Smooth muscle cell (in vitro differentiated cells): ENCODE measurements around the gene TAS1R3. TPM values are rescaled to one million over a fixed set of nuclear protein-coding genes. Genes with fewer than 3 reads are reported as not detected.
A peak's percentile ranks its signal among the peaks of the same experiment; 100 is the strongest.

ENCODE experiments used
- DNase-seq: peaks from one replicate; lab custom pipeline; 2025; ENCODE audit not compliant: unreplicated experiment; lab: John Stamatoyannopoulos, UW
- H2AFZ ChIP-seq: fragments of 200-600 bp; sonication (generic); 2 replicates; pipeline ENCODE4 v1.6.0; 2016; ENCODE audit warnings: antibody characterized with exemption, low read depth, mild to moderate bottlenecking
- H3F3A ChIP-seq: fragments of 200-600 bp; sonication (generic); 2 replicates; pipeline ENCODE4 v1.6.0; 2017; ENCODE audit warnings: antibody characterized with exemption, low read depth
- H3K27ac ChIP-seq: fragments of 200-600 bp; sonication (generic); 2 replicates; pipeline ENCODE4 v1.5.1; 2016; ENCODE audit warnings: low read depth, mild to moderate bottlenecking
- H3K27me3 ChIP-seq: fragments of 200-600 bp; sonication (generic); 2 replicates; pipeline ENCODE4 v1.6.1; 2016; ENCODE audit warnings: low read depth, mild to moderate bottlenecking
- H3K36me3 ChIP-seq: fragments of 200-600 bp; sonication (generic); 2 replicates; pipeline ENCODE4 v1.5.1; 2016; ENCODE audit warnings: low read depth
- H3K4me1 ChIP-seq: fragments of 200-600 bp; sonication (generic); 2 replicates; pipeline ENCODE4 v1.5.1; 2016; ENCODE audit warnings: low read depth
- H3K4me2 ChIP-seq: fragments of 200-600 bp; sonication (generic); 2 replicates; pipeline ENCODE4 v1.6.0; 2016; ENCODE audit warnings: mild to moderate bottlenecking
- H3K4me3 ChIP-seq: fragments of 200-600 bp; sonication (generic); 2 replicates; pipeline ENCODE4 v1.5.1; 2016; ENCODE audit warnings: mild to moderate bottlenecking
- H3K79me2 ChIP-seq: fragments of 200-600 bp; sonication (generic); 2 replicates; pipeline ENCODE4 v1.6.0; 2016; ENCODE audit warnings: low read depth, mild to moderate bottlenecking
- H3K9ac ChIP-seq: fragments of 200-600 bp; sonication (generic); 2 replicates; pipeline ENCODE4 v1.6.0; 2016; ENCODE audit warnings: low read depth
- H3K9me3 ChIP-seq: fragments of 200-600 bp; sonication (generic); replicated peaks from 2 replicates; pipeline ENCODE4 v1.5.1; 2016; ENCODE audit warnings: low read depth
- H4K20me1 ChIP-seq: fragments of 200-600 bp; sonication (generic); 2 replicates; pipeline ENCODE4 v1.6.0; 2016; ENCODE audit warnings: low read depth
- WGBS: methylation state at CpG from one replicate; pipeline ENCODE4 v1.1.7; 2016; ENCODE audit warnings: low lambda C conversion rate; 5-methylcytosine and 5-hydroxymethylcytosine counted together
- polyA plus RNA-seq: library from polyadenylated mRNA; unstranded; fragments of >200 nt; fragmentation: Nextera tagmentation; extraction: Ambion mirVana; gene quantifications from 2 replicates; pipeline ENCODE4 v1.2.1, GENCODE V29; 2016
- total RNA-seq: library from RNA; depleted of rRNA; stranded (reverse); fragments of >200 nt; gene quantifications from 2 replicates; pipeline ENCODE4 v1.2.3, GENCODE V29; 2014
- TF ChIP-seq, protein P1 (sequence below): fragments of 200-600 bp; sonication (generic); IDR thresholded peaks from 2 replicates; pipeline ENCODE4 v1.5.1; 2017; ENCODE audit warnings: borderline replicate concordance, mild to moderate bottlenecking, antibody characterized with exemption; ENCODE audit not compliant: insufficient read depth, poor library complexity, severe bottlenecking

Gene TAS1R3
- total and polyA plus RNA-seq, 2 experiments from 2014 or later: 0.18 to 0.39 TPM

DNA sequence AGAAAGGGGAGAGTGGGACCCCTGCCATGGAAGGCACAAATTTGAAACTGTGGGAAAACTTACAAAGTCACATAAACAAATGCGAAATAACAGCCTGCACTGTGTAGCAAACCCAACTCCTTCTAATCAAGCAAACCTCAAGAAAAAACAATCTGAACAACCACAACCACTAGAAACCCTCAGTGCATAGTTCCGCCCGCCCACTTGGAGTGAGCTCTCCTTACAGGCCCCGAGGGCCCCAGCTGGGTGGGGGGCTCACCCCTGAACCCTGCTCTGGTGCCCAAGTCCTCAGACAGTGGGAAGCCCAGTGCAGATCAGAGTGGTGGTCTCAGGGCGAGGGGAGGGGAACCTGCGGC, 28.2 kb downstream of the TAS1R3 start:
- Histone ChIP-seq H3K27me3 (no peaks in the 10 kb centered on the region), H3K27ac (peak overlapping the region; percentile 96), H3K4me1 (peaks cover 48% of the 10 kb centered on the region), H3K79me2 (peaks cover 37% of the 10 kb centered on the region), H4K20me1 (peaks cover 34% of the 10 kb centered on the region), H3K4me2 (peak overlapping the region; percentile 92), H2AFZ (no peak overlapping the region), H3K4me3 (peak overlapping the region; percentile 64), H3K9me3 (no peaks in the 10 kb centered on the region), H3K9ac (peak overlapping the region; percentile 85), H3K36me3 (no peaks in the 10 kb centered on the region), H3F3A (peaks cover 18% of the 10 kb centered on the region)
- 46% methylated on average over 6 of the region's 6 CpGs for WGBS
- DNase-seq: no peak
- TF ChIP-seq, protein P1, sequence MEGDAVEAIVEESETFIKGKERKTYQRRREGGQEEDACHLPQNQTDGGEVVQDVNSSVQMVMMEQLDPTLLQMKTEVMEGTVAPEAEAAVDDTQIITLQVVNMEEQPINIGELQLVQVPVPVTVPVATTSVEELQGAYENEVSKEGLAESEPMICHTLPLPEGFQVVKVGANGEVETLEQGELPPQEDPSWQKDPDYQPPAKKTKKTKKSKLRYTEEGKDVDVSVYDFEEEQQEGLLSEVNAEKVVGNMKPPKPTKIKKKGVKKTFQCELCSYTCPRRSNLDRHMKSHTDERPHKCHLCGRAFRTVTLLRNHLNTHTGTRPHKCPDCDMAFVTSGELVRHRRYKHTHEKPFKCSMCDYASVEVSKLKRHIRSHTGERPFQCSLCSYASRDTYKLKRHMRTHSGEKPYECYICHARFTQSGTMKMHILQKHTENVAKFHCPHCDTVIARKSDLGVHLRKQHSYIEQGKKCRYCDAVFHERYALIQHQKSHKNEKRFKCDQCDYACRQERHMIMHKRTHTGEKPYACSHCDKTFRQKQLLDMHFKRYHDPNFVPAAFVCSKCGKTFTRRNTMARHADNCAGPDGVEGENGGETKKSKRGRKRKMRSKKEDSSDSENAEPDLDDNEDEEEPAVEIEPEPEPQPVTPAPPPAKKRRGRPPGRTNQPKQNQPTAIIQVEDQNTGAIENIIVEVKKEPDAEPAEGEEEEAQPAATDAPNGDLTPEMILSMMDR: no peak

DNA sequence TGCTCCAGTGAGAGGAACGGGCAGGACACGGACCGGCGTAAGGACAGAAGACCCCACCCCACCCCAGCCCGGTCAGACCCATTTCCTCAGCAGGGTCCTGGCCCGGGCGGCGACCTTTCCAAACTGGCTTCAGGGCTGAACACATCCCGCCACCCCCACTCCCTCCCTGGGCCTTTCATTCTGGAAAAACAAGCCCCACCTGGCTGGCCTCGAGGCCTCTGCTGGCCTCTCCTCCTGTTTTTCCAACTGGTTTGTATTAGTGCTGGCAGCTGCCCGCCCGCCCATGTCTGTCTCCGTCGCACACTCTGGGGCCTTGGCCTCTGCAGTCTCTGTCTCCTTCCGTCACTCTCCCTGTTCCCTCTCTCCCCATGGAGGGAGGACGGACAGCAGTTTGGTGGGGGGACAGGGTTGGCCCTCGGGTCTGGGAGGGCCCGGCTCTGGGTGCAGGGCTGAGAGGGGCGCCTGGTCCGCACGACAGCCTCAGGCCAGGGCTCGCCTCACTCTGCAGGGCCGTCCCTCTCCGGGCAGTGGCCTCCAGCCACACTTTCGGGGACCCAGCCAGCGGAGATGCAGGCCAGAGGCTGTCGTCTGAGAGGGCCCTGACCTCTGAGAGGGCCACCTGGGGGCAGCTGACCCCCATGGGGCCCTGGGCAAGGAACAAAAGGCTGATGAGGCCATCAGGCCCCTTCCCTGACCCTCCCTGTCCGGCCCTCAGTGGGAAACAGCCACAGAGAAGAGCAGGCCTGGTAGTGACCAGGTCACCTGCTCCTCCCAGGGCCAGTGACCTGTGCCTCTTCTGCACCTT, 28.8 kb downstream of the TAS1R3 start:
- 39% methylated on average over 28 of the region's 28 CpGs for WGBS
- H3K27me3 ChIP-seq: no peaks in the 10 kb centered on the region
- no peak overlapping the region for H2AFZ ChIP-seq
- no peaks in the 10 kb centered on the region for H3K9me3 ChIP-seq
- DNase-seq: no peak
- H3K4me3 ChIP-seq: no peak overlapping the region
- H4K20me1 ChIP-seq: peaks cover 29% of the 10 kb centered on the region
- H3F3A ChIP-seq: peaks cover 17% of the 10 kb centered on the region
- peak overlapping the region; percentile 96 for H3K27ac ChIP-seq
- TF ChIP-seq, protein P1: no peak
- H3K4me2 ChIP-seq: peak overlapping the region; percentile 92
- H3K79me2 ChIP-seq: peaks cover 31% of the 10 kb centered on the region
- H3K4me1 ChIP-seq: peaks cover 42% of the 10 kb centered on the region
- peak overlapping the region; percentile 85 for H3K9ac ChIP-seq
- no peaks in the 10 kb centered on the region for H3K36me3 ChIP-seq

DNA sequence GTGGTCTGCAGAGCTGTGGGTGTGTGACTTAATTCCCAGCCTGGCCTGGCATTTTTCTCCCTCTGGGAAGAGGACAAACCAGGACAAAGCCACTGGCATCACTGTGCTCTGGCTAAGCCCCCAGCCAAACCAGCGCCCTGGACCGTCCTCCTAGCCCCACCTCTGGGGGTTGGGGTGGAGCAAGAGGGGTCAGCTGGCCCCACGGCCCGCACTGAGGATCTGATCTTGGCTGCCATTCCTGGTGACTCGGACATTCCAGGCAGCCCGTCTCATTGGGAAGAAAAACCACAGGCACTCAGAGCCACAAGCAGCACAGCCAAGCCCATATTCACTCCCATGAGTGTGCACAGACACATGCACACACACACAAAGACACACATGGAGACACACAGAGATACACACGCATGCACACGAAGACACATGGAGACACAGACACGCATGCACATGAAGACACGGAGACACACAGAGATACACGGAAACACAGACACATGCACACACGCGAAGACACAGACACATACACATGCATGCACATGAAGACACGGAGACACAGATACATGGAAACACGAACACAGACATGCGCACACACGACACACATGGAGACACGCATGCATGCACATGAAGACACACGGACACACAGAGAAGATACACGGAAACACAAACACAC, 29.6 kb downstream of the TAS1R3 start:
- peak; percentile 51 for DNase-seq
- no peaks in the 10 kb centered on the region for H3K27me3 ChIP-seq
- WGBS: 64% methylated on average over 20 of the region's 20 CpGs
- peak overlapping the region; percentile 53 for H3K9ac ChIP-seq
- H4K20me1 ChIP-seq: peaks cover 21% of the 10 kb centered on the region
- TF ChIP-seq, protein P1: no peak
- no peak overlapping the region for H2AFZ ChIP-seq
- H3K4me1 ChIP-seq: peaks cover 37% of the 10 kb centered on the region
- no peaks in the 10 kb centered on the region for H3K36me3 ChIP-seq
- H3K27ac ChIP-seq: peak overlapping the region; percentile 96
- peak overlapping the region; percentile 92 for H3K4me2 ChIP-seq
- no peak overlapping the region for H3K4me3 ChIP-seq
- H3F3A ChIP-seq: peaks cover 17% of the 10 kb centered on the region
- H3K79me2 ChIP-seq: peaks cover 23% of the 10 kb centered on the region
- no peaks in the 10 kb centered on the region for H3K9me3 ChIP-seq
